Neural crest cell (in vitro differentiated cells): Measurements from ENCODE around the gene ANOS1. TPM values are rescaled to one million over a fixed set of nuclear protein-coding genes. Genes with fewer than 3 reads are reported as not detected.
"Not testable (repeated sequence)": the region's sequence is repeated elsewhere in the genome, so short reads cannot be mapped to it uniquely, and the experiment has no call there.

Experiments used
- DNase-seq: peaks from one replicate; pipeline ENCODE4 v3.0.0; 2021; ENCODE audit warnings: low read depth, mixed read lengths, low spot score
- H3K27ac Mint-ChIP-seq: one replicate; pipeline ENCODE4 v1.8.0; 2021; ENCODE audit warnings: mild to moderate bottlenecking, mixed read lengths; ENCODE audit not compliant: unreplicated experiment
- H3K27me3 Mint-ChIP-seq: 2 replicates; pipeline ENCODE4 v1.8.0; 2021; ENCODE audit warnings: low read depth, mild to moderate bottlenecking, mixed read lengths
- H3K36me3 Mint-ChIP-seq: 2 replicates; pipeline ENCODE4 v1.8.0; 2021; ENCODE audit warnings: low read depth, mild to moderate bottlenecking, mixed read lengths
- H3K4me1 Mint-ChIP-seq: 2 replicates; pipeline ENCODE4 v1.8.0; 2021; ENCODE audit warnings: mixed read lengths
- H3K4me3 Mint-ChIP-seq: one replicate; pipeline ENCODE4 v1.8.0; 2021; ENCODE audit warnings: mild to moderate bottlenecking, mixed read lengths
- H3K9me3 Mint-ChIP-seq: 2 replicates; pipeline ENCODE4 v1.8.0; 2021; ENCODE audit warnings: mixed read lengths
- total RNA-seq: library from RNA; stranded (reverse); gene quantifications from 2 replicates; pipeline ENCODE4 v1.2.1, GENCODE V29; 2021
- TF ChIP-seq, protein P1 (sequence below): fragments of 200-600 bp; sonication (generic); conservative IDR thresholded peaks from 2 replicates; pipeline ENCODE4 v1.5.0; 2021; ENCODE audit warnings: antibody characterized with exemption, mild to moderate bottlenecking

The ANOS1 gene
- total RNA-seq, 1 donor from 2014 or later, result 18.1 TPM

GRCh38 chrX:8520178-8520577 lies 211.8 kb downstream of the ANOS1 start:
- no peaks in the 10 kb centered on the region for H3K9me3 Mint-ChIP-seq
- H3K4me1 Mint-ChIP-seq, result no peaks in the 10 kb centered on the region
- H3K36me3 Mint-ChIP-seq, result no peaks in the 10 kb centered on the region
- H3K27me3 Mint-ChIP-seq, result no peaks in the 10 kb centered on the region
- no peak overlapping the region for H3K4me3 Mint-ChIP-seq
- TF ChIP-seq, protein P1, sequence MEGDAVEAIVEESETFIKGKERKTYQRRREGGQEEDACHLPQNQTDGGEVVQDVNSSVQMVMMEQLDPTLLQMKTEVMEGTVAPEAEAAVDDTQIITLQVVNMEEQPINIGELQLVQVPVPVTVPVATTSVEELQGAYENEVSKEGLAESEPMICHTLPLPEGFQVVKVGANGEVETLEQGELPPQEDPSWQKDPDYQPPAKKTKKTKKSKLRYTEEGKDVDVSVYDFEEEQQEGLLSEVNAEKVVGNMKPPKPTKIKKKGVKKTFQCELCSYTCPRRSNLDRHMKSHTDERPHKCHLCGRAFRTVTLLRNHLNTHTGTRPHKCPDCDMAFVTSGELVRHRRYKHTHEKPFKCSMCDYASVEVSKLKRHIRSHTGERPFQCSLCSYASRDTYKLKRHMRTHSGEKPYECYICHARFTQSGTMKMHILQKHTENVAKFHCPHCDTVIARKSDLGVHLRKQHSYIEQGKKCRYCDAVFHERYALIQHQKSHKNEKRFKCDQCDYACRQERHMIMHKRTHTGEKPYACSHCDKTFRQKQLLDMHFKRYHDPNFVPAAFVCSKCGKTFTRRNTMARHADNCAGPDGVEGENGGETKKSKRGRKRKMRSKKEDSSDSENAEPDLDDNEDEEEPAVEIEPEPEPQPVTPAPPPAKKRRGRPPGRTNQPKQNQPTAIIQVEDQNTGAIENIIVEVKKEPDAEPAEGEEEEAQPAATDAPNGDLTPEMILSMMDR, result no peak
- no peak for DNase-seq
- no peak overlapping the region for H3K27ac Mint-ChIP-seq

DNA sequence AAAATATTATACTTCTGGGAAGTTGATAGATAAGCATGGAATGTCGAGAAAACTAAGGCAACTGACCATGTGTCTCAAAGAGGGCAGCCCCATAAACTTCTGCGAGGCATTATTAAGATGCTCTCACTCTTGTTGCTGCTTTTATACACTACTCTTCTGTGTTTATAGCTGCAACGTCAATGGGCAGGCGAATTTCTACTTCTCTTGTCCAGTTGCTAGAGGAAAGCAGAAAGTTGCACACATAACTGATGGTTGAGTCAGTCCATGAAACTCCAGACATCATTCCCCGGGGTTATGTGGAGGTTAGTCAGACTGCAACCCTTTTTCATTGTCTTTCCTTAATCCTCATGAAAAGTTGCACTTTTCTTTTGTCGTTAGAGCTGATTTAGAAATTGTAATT lies 227.5 kb downstream of the ANOS1 start:
- no peaks in the 10 kb centered on the region for H3K36me3 Mint-ChIP-seq
- H3K27ac Mint-ChIP-seq, result no peak overlapping the region
- no peaks in the 10 kb centered on the region for H3K27me3 Mint-ChIP-seq
- H3K4me3 Mint-ChIP-seq, result no peak overlapping the region
- TF ChIP-seq, protein P1, result no peak
- no peaks in the 10 kb centered on the region for H3K9me3 Mint-ChIP-seq
- H3K4me1 Mint-ChIP-seq, result no peaks in the 10 kb centered on the region
- DNase-seq, result no peak

DNA sequence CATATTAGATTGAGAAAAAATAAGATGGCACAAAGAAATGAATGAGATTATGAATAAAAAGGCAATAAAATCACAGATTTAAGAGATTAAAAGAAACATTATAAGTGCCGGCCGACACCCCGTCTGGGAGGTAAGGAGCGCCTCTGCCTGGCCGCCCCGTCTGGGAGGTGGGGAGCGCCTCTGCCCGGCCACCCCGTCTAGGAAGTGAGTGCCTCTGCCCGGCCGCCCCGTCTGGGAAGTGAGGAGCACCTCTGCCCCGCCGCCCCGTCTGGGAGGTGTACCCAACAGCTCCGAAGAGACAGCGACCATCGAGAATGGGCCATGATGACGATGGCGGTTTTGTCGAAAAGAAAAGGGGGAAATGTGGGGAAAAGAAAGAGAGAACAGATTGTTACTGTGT lies 229.8 kb downstream of the ANOS1 start:
- not testable (repeated sequence) for DNase-seq, H3K9me3 Mint-ChIP-seq, H3K4me1 Mint-ChIP-seq, H3K4me3 Mint-ChIP-seq, H3K27me3 Mint-ChIP-seq, H3K36me3 Mint-ChIP-seq, H3K27ac Mint-ChIP-seq

- Mint-ChIP-seq H3K4me3 (no peak overlapping the region), H3K27me3 (no peaks in the 10 kb centered on the region), H3K4me1 (no peaks in the 10 kb centered on the region), H3K36me3 (no peaks in the 10 kb centered on the region), H3K9me3 (peaks cover 2% of the 10 kb centered on the region), H3K27ac (no peak overlapping the region)
- DNase-seq, result no peak
- TF ChIP-seq, protein P1, result no peak
Observed at GRCh38 chrX:8500203-8500602, 231.7 kb downstream of the ANOS1 start.

GRCh38 chrX:8495036-8495435 lies 236.9 kb downstream of the ANOS1 start:
- DNase-seq, H3K9me3 Mint-ChIP-seq, H3K4me3 Mint-ChIP-seq, H3K36me3 Mint-ChIP-seq, H3K27me3 Mint-ChIP-seq, H3K4me1 Mint-ChIP-seq: not testable (repeated sequence)
- H3K27ac Mint-ChIP-seq, result peak overlapping the region; percentile 57

GRCh38 chrX:8484360-8484949 lies 247.5 kb downstream of the ANOS1 start:
- H3K27ac Mint-ChIP-seq, result no peak overlapping the region
- TF ChIP-seq, protein P1, result no peak
- H3K27me3 Mint-ChIP-seq, result no peaks in the 10 kb centered on the region
- no peaks in the 10 kb centered on the region for H3K9me3 Mint-ChIP-seq
- no peak for DNase-seq
- no peak overlapping the region for H3K4me3 Mint-ChIP-seq
- no peaks in the 10 kb centered on the region for H3K4me1 Mint-ChIP-seq
- no peaks in the 10 kb centered on the region for H3K36me3 Mint-ChIP-seq

Other genes with a start within 250 kb of the ANOS1 start
- not detected in 2 replicates for gene FAM9A, start 69.2 kb upstream of the ANOS1 start, total RNA-seq